Activated CD4-positive, alpha-beta memory T cell treated with anti-CD3 and anti-CD28 coated beads, Interleukin-2, amount 10 ng/mL, durations not matched to agents 7 days and 5 days (primary cell): ENCODE results near the gene PHF19. TPM values are rescaled to one million over a fixed set of nuclear protein-coding genes. Genes with fewer than 3 reads are reported as not detected.

Experiments used
- CTCF ChIA-PET: fragments of 350-600 bp; sonication (Branson Sonifier 250); formaldehyde crosslinking; loops from one replicate; lab custom pipeline; 2021; ENCODE audit warnings: antibody characterized with exemption, inconsistent platforms; lab: Charles Lee
- POLR2A ChIA-PET: fragments of 350-600 bp; sonication (Branson Sonifier 250); formaldehyde crosslinking; loops from one replicate; lab custom pipeline; 2021; ENCODE audit warnings: antibody characterized with exemption; lab: Charles Lee
- DNase-seq: peaks from one replicate; pipeline ENCODE4 v3.0.0-alpha.2; 2020
- H3K27ac Mint-ChIP-seq: one replicate; pipeline ENCODE4 v1.8.0; 2021; ENCODE audit warnings: mild to moderate bottlenecking, mixed read lengths
- H3K27me3 Mint-ChIP-seq: one replicate; pipeline ENCODE4 v1.8.0; 2021; ENCODE audit warnings: mixed read lengths
- H3K36me3 Mint-ChIP-seq: one replicate; pipeline ENCODE4 v1.8.0; 2021; ENCODE audit warnings: low read depth, mixed read lengths
- H3K4me1 Mint-ChIP-seq: one replicate; pipeline ENCODE4 v1.8.0; 2021; ENCODE audit warnings: mixed read lengths
- H3K4me3 Mint-ChIP-seq: one replicate; pipeline ENCODE4 v1.8.0; 2021; ENCODE audit warnings: mild to moderate bottlenecking, mixed read lengths
- H3K9me3 Mint-ChIP-seq: one replicate; pipeline ENCODE4 v1.8.0; 2021; ENCODE audit warnings: mixed read lengths
- total RNA-seq, 2 experiments: library from RNA; stranded (reverse); gene quantifications; one replicate each; pipeline ENCODE4 v1.2.3, GENCODE V29; 2021

Gene PHF19
- total RNA-seq, 2 experiments from 2014 or later = 229 TPM

DNA sequence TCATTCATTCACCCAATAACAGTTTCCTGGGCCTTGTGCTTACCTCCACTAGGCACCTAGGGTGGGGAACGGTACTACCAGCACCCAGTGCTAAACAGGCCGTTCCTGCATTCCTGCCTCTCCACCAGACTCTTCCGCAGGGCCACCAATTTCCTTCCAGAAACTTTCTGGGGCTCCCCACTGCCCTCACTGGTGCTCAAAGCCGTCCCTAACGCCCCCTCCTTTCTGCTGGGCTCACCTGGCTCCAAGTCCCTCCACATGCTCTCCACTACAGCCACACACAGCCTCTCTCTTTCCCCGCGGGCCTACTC is 1.4 kb downstream of the PHF19 start:
- Mint-ChIP-seq H3K4me1 (peaks cover 77% of the 10 kb centered on the region), H3K27ac (peak overlapping the region; percentile 98), H3K9me3 (no peaks in the 10 kb centered on the region), H3K36me3 (peaks cover 65% of the 10 kb centered on the region), H3K27me3 (no peaks in the 10 kb centered on the region), H3K4me3 (peak overlapping the region; percentile 94)
- CTCF ChIA-PET = interaction anchor here (0.6 to 6.1 kb wide), 3 partner anchors 14 to 50 kb away, joined by 3 to 59 read pairs (median 4); no protein-coding TSS in a partner anchor
- DNase-seq = no peak
- POLR2A ChIA-PET = interaction anchor here (0.9 to 18.3 kb wide), 9 partner anchors 15 to 200 kb away, joined by 3 to 864 read pairs (median 8); partner anchors contain the start of genes CNTRL, FBXW2, PSMD5 and TRAF1

DNA sequence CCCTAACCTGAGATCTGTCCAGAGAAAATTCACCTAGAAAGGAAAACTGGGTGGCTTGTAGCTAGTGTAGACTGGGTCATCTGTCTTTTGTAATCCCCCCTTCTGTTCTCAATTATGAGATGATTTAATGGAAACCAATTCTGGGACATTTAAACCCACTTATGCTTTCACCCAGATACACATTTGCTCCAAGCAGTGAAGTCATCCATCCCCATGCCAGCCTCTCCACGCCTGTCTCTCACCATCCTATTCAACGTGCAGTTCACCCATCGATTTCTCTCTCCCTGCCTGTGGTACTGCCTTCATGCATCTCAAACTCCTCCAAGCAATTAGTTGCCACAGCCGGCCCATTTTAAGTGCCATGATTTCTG is 1.8 kb downstream of the PHF19 start:
- Mint-ChIP-seq H3K4me1 (peaks cover 76% of the 10 kb centered on the region), H3K27ac (peak overlapping the region; percentile 98), H3K9me3 (no peaks in the 10 kb centered on the region), H3K36me3 (peaks cover 66% of the 10 kb centered on the region), H3K27me3 (no peaks in the 10 kb centered on the region), H3K4me3 (peak overlapping the region; percentile 94)
- no peak for DNase-seq
- CTCF ChIA-PET = interaction anchor here (0.6 to 6.1 kb wide), 5 partner anchors 15 to 56 kb away, joined by 3 to 59 read pairs (median 4); no protein-coding TSS in a partner anchor
- POLR2A ChIA-PET = interaction anchor here (0.9 to 18.3 kb wide), 9 partner anchors 15 to 200 kb away, joined by 3 to 864 read pairs (median 8); partner anchors contain the start of genes CNTRL, FBXW2, PSMD5 and TRAF1

DNA sequence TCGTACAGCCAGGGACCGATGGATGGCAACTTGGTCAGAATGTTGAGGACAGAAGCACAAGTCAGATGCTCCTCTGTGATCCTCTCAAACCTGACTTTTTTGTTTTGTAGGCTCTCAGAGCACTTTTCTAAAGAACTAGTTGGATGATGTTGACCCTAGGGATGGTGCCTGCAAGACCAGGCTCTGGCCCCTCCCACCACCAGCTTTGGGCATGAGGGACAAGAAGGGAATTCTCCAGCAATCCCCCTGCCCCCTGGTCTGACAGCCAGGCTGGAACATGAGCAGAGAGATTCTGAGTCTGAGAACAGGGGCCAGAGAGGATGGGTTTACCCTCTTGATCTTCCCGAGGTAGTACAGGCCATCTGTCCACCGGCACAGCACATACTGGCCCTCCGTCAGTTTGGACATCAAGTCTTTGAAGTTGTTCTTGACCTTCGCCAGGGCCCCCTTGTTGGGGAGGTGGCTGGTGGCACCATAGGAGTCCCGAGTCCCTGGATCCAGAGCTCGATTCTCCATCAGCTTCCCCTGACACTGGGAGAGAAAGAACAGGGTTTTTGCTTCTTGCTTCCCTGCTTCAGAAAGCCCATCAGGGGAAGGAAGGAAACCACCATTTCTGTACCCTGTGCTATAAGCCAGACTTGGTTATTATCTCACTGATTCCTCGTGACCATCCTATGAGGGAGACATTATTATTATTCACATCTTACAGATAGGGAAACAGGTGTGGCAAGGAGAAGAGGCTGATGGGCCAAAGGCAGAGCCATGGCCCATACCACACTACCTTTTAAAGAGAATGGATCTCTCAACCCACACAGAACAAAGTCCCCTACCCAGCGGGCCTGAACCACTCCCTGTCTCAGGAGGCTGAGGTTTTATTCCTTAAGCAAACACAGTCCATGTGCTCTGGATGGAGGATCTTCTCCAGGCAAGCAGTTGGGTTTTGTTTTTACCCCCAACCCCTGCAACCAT is 2.5 kb downstream of the PHF19 start:
- peaks cover 77% of the 10 kb centered on the region for H3K4me1 Mint-ChIP-seq
- H3K4me3 Mint-ChIP-seq = peak overlapping the region; percentile 94
- CTCF ChIA-PET = interaction anchor here (0.6 to 2.4 kb wide), 7 partner anchors 16 to 62 kb away, joined by 3 to 26 read pairs (median 4); no protein-coding TSS in a partner anchor
- peak overlapping the region; percentile 98 for H3K27ac Mint-ChIP-seq
- no peak for DNase-seq
- H3K27me3 Mint-ChIP-seq = no peaks in the 10 kb centered on the region
- POLR2A ChIA-PET = interaction anchor here (0.9 to 18.3 kb wide), 9 partner anchors 16 to 201 kb away, joined by 3 to 864 read pairs (median 8); partner anchors contain the start of genes CNTRL, FBXW2, PSMD5 and TRAF1
- no peaks in the 10 kb centered on the region for H3K9me3 Mint-ChIP-seq
- peaks cover 73% of the 10 kb centered on the region for H3K36me3 Mint-ChIP-seq

DNA sequence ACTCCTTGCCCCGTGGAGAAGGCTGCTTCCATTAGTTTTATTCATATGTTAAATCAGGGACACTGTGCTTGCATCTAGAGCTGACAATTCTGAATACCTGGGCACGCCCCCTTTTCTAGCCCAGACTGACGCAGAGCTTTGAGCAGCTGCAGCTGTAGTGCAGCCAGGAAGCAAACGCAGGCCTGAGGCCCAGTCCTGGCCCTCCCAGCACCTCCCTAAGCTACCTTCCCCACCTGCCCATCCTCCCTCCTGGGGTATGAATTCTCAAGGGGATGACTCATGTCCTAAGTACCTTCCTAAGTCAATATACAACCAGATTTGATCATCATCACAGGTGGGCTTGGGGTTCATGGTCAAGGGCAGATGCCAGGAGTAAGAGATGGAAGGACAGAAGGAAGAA is 3.5 kb downstream of the PHF19 start:
- Mint-ChIP-seq H3K36me3 (peaks cover 75% of the 10 kb centered on the region), H3K4me1 (peaks cover 73% of the 10 kb centered on the region), H3K4me3 (peak overlapping the region; percentile 94), H3K27me3 (no peaks in the 10 kb centered on the region), H3K27ac (peak overlapping the region; percentile 98), H3K9me3 (no peaks in the 10 kb centered on the region)
- no peak for DNase-seq
- ChIA-PET POLR2A (interaction anchor here (1.2 to 18.3 kb wide), 12 partner anchors 16 to 201 kb away, joined by 3 to 864 read pairs (median 5); partner anchors contain the start of genes CNTRL, FBXW2, PSMD5 and TRAF1), CTCF (interaction anchor here (0.5 to 2.4 kb wide), 12 partner anchors 17 to 118 kb away, joined by 3 to 26 read pairs (median 6); no protein-coding TSS in a partner anchor)

DNA sequence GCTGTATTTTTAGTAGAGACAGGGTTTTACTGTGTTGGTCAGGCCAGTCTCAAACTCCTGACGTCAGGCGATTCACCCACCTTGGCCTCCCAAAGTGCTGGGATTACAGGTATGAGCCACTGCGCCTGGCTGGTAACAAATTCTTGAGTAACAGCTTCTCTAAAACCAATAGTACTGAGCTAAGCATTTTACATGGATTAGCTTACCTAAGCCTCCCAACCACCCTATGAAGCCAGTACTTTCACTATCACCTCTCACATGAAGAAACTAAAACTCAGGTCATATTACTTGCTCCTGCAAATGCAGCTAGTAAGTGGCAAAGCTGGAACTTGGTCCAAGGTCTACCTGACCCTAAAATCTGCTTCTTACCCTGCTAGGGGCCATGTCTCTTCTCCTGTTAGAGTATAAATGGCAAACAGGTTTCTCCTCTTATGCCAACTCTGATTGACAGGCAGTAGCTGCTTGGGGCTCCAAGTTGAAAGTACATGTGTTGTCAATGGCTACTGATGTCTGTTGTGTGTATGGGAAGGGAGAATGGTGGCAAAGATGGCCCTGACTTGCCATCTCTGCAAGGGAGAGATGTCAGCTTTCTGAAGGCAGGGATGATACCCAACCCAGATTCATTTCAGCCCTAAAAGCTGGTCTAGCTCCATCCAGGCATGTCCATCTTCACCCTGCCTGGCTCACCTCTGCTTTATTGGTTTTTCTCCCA is 4.0 kb downstream of the PHF19 start:
- peaks cover 79% of the 10 kb centered on the region for H3K36me3 Mint-ChIP-seq
- H3K27me3 Mint-ChIP-seq = no peaks in the 10 kb centered on the region
- H3K9me3 Mint-ChIP-seq = no peaks in the 10 kb centered on the region
- peak overlapping the region; percentile 94 for H3K4me3 Mint-ChIP-seq
- ChIA-PET POLR2A (interaction anchor here (1.1 to 18.3 kb wide), 14 partner anchors 15 to 248 kb away, joined by 3 to 864 read pairs (median 5); partner anchors contain the start of genes CNTRL, FBXW2, MEGF9 and PSMD5), CTCF (interaction anchor here (0.8 to 2.4 kb wide), 14 partner anchors 17 to 117 kb away, joined by 3 to 26 read pairs (median 5); partner anchors contain the start of genes FBXW2 and TRAF1)
- H3K4me1 Mint-ChIP-seq = peaks cover 72% of the 10 kb centered on the region
- H3K27ac Mint-ChIP-seq = peak overlapping the region; percentile 98
- no peak for DNase-seq

DNA sequence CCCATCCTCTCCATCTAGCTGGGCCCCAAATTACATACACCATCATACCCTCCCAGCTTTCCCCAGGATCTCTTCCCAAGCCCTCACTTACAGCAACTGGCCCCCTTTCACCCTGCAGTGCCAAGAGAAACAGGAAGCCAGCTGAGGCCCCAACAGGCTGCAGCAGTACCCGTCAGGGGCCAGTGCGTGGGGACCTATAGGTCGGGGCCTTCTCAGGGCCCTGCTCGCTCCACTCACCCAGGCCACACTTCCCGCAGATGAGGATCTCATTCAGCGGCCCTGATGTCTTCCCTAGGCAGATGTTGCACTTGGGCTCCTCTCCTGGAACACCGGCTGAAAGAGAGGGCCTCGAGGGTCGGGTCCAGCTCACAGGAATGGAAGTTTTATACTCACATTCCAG is 6.8 kb downstream of the PHF19 start:
- peak overlapping the region; percentile 92 for H3K27ac Mint-ChIP-seq

DNA sequence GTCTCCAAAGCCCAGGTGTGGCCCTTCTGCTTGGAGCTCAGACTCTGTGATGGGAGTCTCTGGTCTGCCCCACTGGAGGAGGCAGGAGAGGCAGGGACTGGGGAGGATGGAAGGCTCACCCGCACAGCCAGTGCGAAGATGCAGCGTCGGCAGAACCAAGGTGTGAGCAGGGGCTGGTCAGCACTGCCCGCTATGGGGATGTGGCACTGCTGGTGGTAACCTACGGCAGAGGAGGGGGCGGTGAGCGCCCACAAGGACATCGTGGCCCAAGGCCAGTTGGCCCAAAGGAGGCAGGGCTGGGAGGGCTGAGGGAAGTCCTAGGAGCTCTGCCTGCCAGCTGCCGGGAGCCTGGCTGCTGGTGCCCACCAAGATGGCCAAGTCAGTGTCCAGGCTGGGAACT is 7.3 kb downstream of the PHF19 start:
- peak overlapping the region; percentile 87 for H3K4me3 Mint-ChIP-seq
- H3K27ac Mint-ChIP-seq = peak overlapping the region; percentile 92
- H3K4me1 Mint-ChIP-seq = peaks cover 61% of the 10 kb centered on the region
- ChIA-PET POLR2A (interaction anchor here (1.2 to 18.3 kb wide), 12 partner anchors 8 to 206 kb away, joined by 3 to 864 read pairs (median 15); partner anchors contain the start of genes CNTRL, FBXW2, PHF19 and PSMD5), CTCF (interaction anchor here (0.9 to 5.8 kb wide), 12 partner anchors 23 to 190 kb away, joined by 3 to 66 read pairs (median 8); no protein-coding TSS in a partner anchor)
- H3K9me3 Mint-ChIP-seq = no peaks in the 10 kb centered on the region
- H3K27me3 Mint-ChIP-seq = no peaks in the 10 kb centered on the region
- H3K36me3 Mint-ChIP-seq = peaks cover 85% of the 10 kb centered on the region
- DNase-seq = no peak

More for the DNA sequence above, 6.8 kb downstream of the PHF19 start:
- peaks cover 87% of the 10 kb centered on the region for H3K36me3 Mint-ChIP-seq
- DNase-seq = no peak
- peaks cover 66% of the 10 kb centered on the region for H3K4me1 Mint-ChIP-seq
- H3K27me3 Mint-ChIP-seq = no peaks in the 10 kb centered on the region
- H3K4me3 Mint-ChIP-seq = no peak overlapping the region
- POLR2A ChIA-PET = interaction anchor here (0.7 to 18.3 kb wide), 9 partner anchors 7 to 77 kb away, joined by 3 to 864 read pairs (median 10); partner anchors contain the start of genes FBXW2, PHF19 and TRAF1
- H3K9me3 Mint-ChIP-seq = no peaks in the 10 kb centered on the region
- CTCF ChIA-PET = interaction anchor here (0.9 to 4.9 kb wide), 6 partner anchors 22 to 190 kb away, joined by 3 to 66 read pairs (median 8); no protein-coding TSS in a partner anchor

DNA sequence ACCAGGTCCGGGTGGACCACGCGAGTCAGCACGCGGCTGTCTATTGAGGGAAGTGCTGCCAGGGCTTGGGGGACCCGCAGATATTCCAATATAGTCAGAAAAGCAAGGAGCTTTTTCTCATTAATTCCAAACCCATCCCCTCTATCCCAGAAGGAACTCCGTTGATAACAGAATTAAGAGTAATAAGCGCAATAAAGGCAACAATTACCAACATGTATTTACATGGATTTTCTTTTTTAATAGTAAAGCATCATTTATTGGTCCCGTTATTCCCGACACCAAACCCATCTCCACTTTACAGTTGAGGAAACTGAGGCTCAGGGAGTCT is 7.7 kb downstream of the PHF19 start:
- ChIA-PET POLR2A (interaction anchor here (0.9 to 18.3 kb wide), 13 partner anchors 8 to 206 kb away, joined by 3 to 864 read pairs (median 13); partner anchors contain the start of genes CNTRL, FBXW2, PHF19 and PSMD5), CTCF (interaction anchor here (0.6 to 5.8 kb wide), 14 partner anchors 23 to 191 kb away, joined by 3 to 66 read pairs (median 8); no protein-coding TSS in a partner anchor)
- Mint-ChIP-seq H3K27ac (peak overlapping the region; percentile 92), H3K36me3 (peaks cover 81% of the 10 kb centered on the region), H3K4me3 (peak overlapping the region; percentile 87), H3K9me3 (no peaks in the 10 kb centered on the region), H3K4me1 (peaks cover 57% of the 10 kb centered on the region), H3K27me3 (no peaks in the 10 kb centered on the region)
- no peak for DNase-seq

DNA sequence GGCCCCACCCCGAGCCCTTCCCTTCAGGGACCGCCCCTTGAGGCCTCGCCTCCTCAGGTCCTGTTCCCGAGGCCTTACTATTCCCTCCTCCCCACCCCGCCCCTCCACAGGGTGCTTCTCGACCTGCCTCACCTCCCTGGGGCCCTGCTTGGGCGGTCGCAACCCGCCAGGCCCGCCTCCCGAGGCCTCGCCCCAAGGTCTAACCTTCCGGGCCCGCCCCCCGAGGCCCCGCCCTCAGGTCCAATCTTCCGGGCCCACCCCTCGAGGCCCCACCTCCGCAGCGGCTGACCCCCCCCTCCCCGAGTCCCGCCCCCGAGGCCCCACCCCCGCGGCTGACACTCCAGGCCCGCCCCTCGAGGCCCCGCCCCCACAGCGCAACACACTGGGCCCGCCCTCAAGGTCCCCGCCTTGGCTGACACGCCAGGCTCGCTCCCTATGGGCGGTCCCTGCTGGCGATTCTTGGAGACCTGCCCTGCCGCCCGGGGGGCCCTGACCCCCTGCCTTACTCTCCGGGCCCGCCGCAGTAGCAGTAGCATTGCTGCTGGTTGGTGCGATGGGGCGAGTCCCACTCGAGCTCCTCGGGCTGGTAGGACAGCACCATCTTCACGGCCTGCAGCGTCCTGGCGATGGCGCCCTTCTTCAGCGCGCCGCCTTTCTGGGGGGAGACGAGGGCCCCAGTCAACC is 8.2 kb downstream of the PHF19 start:
- H3K27ac Mint-ChIP-seq = peak overlapping the region; percentile 92
- peak overlapping the region; percentile 87 for H3K4me3 Mint-ChIP-seq
- no peaks in the 10 kb centered on the region for H3K9me3 Mint-ChIP-seq
- DNase-seq = peak; percentile 97
- peaks cover 52% of the 10 kb centered on the region for H3K4me1 Mint-ChIP-seq
- H3K27me3 Mint-ChIP-seq = no peaks in the 10 kb centered on the region
- POLR2A ChIA-PET = interaction anchor here (0.9 to 18.3 kb wide), 14 partner anchors 9 to 206 kb away, joined by 3 to 864 read pairs (median 12); partner anchors contain the start of genes CNTRL, PHF19, PSMD5 and TRAF1
- CTCF ChIA-PET = interaction anchor here (0.6 to 5.8 kb wide), 16 partner anchors 23 to 203 kb away, joined by 3 to 66 read pairs (median 8); no protein-coding TSS in a partner anchor
- peaks cover 81% of the 10 kb centered on the region for H3K36me3 Mint-ChIP-seq

DNA sequence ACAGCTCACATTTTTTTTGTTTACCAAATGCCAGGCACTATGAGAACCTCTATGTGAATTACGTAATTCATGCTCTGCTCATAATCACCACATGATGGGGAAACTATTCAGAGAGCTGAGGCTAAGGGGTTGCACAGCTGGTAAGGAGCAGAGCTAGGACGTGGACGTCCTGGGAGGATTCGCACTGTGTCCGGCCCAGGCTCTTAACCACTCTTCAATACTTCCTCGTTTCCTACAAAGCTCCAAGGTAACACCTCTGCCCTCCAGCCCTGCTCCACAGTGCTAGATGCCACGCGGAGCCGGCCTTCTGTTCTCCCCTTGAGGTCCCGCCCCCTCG is 8.7 kb downstream of the PHF19 start:
- no peak for DNase-seq
- Mint-ChIP-seq H3K4me3 (peak overlapping the region; percentile 52), H3K27me3 (no peaks in the 10 kb centered on the region), H3K36me3 (peaks cover 80% of the 10 kb centered on the region), H3K4me1 (peaks cover 47% of the 10 kb centered on the region), H3K9me3 (no peaks in the 10 kb centered on the region), H3K27ac (peak overlapping the region; percentile 64)
- POLR2A ChIA-PET = interaction anchor here (0.7 to 18.3 kb wide), 15 partner anchors 9 to 207 kb away, joined by 3 to 864 read pairs (median 10); partner anchors contain the start of genes CNTRL, FBXW2, PHF19 and PSMD5
- CTCF ChIA-PET = interaction anchor here (0.7 to 5.8 kb wide), 17 partner anchors 9 to 205 kb away, joined by 3 to 66 read pairs (median 7); partner anchors contain the start of gene PHF19
